ENCODE data around the gene OXGR1. TPM values are rescaled to one million over a fixed set of nuclear protein-coding genes. Genes with fewer than 3 reads are reported as not detected.

OXGR1 gene
- total RNA-seq, 1 donor from 2014 or later = 0.80 TPM

DNA sequence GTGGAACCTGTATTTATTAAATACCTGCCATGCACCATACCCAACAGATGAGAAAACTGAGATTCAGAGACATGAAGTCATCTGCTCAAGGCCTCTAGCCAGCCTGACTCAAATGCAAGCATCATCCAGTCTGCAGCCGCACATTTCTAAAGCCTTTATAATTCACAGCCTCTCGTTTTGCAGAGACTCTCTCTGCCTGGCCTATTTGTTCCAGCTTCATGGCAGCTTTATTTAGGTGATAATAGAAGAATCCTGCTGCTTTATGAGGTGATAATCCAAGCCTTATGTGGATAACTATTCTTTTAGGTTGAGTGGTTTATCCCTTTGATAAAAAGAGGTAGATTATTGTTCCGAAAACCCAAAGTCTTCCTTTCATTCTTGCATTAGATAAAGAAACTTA is 58.4 kb downstream of the OXGR1 start:
- no peak overlapping the region for H3K4me3 Mint-ChIP-seq

More for the DNA sequence above, 58.4 kb downstream of the OXGR1 start:
- Mint-ChIP-seq H3K9me3 (no peaks in the 10 kb centered on the region), H3K27me3 (no peaks in the 10 kb centered on the region), H3K36me3 (no peaks in the 10 kb centered on the region), H3K4me1 (ENCODE audit: unreplicated experiment) (no peaks in the 10 kb centered on the region), H3K27ac (no peak overlapping the region)
- TF ChIP-seq, protein P1, sequence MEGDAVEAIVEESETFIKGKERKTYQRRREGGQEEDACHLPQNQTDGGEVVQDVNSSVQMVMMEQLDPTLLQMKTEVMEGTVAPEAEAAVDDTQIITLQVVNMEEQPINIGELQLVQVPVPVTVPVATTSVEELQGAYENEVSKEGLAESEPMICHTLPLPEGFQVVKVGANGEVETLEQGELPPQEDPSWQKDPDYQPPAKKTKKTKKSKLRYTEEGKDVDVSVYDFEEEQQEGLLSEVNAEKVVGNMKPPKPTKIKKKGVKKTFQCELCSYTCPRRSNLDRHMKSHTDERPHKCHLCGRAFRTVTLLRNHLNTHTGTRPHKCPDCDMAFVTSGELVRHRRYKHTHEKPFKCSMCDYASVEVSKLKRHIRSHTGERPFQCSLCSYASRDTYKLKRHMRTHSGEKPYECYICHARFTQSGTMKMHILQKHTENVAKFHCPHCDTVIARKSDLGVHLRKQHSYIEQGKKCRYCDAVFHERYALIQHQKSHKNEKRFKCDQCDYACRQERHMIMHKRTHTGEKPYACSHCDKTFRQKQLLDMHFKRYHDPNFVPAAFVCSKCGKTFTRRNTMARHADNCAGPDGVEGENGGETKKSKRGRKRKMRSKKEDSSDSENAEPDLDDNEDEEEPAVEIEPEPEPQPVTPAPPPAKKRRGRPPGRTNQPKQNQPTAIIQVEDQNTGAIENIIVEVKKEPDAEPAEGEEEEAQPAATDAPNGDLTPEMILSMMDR (conservative IDR thresholded peaks at IDR 0.05) = no peak
- DNase-seq (ENCODE audit: extremely low spot score, unreplicated experiment) = no peak

Other genes starting within 250 kb of the OXGR1 start
- gene MBNL2, start 227.9 kb upstream of the OXGR1 start, total RNA-seq (ENCODE audit: low replicate concordance) = 43.7 and 81.7 TPM in 2 replicates

Data from type B pancreatic cell (in vitro differentiated cells).